ENCODE results near the gene ANXA1. TPM values are rescaled to one million over a fixed set of nuclear protein-coding genes. Genes with fewer than 3 reads are reported as not detected.
A peak's percentile ranks its signal among the peaks of the same experiment; 100 is the strongest.

The ANXA1 gene
- total and polyA plus RNA-seq, 8 donors, result 34.2 to 1,131 (median 126) TPM

DNA sequence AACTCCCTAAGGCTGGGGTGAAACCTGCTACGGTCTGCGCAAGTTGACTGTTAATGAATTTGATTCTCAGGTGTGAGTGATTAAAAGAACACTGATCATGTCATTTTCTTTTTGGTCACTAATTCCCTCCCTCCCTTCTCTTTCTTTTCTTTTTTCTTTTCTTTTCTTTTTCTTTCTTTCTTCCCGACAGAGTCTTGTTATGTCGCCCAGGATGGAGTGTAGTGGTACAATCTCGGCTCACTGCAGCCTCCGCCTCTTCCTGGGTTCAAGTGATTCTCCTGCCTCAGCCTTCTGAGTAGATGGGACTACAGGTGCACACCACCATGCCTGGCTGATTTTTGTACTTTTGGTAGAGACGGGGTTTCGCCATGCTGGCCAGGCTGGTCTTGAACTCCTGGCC lies 2.6 kb downstream of the ANXA1 start:
- TF ChIP-seq EP300 (IDR thresholded peaks at IDR 0.05), result no peak
- TF ChIP-seq, protein P1, sequence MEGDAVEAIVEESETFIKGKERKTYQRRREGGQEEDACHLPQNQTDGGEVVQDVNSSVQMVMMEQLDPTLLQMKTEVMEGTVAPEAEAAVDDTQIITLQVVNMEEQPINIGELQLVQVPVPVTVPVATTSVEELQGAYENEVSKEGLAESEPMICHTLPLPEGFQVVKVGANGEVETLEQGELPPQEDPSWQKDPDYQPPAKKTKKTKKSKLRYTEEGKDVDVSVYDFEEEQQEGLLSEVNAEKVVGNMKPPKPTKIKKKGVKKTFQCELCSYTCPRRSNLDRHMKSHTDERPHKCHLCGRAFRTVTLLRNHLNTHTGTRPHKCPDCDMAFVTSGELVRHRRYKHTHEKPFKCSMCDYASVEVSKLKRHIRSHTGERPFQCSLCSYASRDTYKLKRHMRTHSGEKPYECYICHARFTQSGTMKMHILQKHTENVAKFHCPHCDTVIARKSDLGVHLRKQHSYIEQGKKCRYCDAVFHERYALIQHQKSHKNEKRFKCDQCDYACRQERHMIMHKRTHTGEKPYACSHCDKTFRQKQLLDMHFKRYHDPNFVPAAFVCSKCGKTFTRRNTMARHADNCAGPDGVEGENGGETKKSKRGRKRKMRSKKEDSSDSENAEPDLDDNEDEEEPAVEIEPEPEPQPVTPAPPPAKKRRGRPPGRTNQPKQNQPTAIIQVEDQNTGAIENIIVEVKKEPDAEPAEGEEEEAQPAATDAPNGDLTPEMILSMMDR (IDR thresholded peaks at IDR 0.05), result no peak
- TF ChIP-seq POLR2AphosphoS5 (IDR thresholded peaks at IDR 0.05), result no peak
- no peak for TF ChIP-seq POLR2A (IDR thresholded peaks at IDR 0.05)
- Histone ChIP-seq H3K27me3 (no peaks in the 10 kb centered on the region), H3K9me3 (no peaks in the 10 kb centered on the region), H3K27ac (peak overlapping the region; percentile 13 to 79 (median 69)), H3K4me3 (peak overlapping the region; percentile 21 to 46 (median 40)), H3K4me1 (peaks cover 2 to 74% (median 11%) of the 10 kb centered on the region in 4 donors), H3K36me3 (peaks cover 0 to 10% (median 5%) of the 10 kb centered on the region in 4 donors)
- WGBS, 5 donors, result 78 to 91% (median 81%) methylated on average over 8 of the region's 8 CpGs
- DNase-seq, result no peak
- intact Hi-C loops (cut with DNase I; ENCODE audit: low total_unique reads), result no loop called here

DNA sequence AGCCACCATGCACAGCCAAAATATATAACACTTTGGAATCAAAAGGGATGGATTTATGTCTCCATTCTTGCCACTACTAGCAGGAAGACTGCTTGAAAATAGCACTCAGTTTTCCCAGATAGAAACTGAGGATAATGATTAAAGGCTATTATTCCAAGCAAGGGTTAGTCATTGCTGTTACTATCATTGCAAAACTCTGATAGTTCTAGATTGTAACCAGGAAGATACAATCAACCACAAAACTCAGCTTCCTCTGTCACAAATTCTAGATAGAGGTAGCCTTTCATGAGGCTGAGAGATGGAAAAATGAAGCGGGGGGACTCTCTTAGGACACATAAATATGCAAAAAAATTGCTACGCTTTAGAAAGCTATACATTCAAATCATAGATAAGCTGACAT lies 3.1 kb downstream of the ANXA1 start:
- intact Hi-C loops (cut with DNase I; ENCODE audit: low total_unique reads), result no loop called here
- peak overlapping the region in 4 of 5 donors; percentile 13 to 79 (median 69) for H3K27ac ChIP-seq
- TF ChIP-seq POLR2AphosphoS5 (IDR thresholded peaks at IDR 0.05) (no peak), EP300 (IDR thresholded peaks at IDR 0.05) (no peak)
- TF ChIP-seq, protein P1 (IDR thresholded peaks at IDR 0.05), result no peak
- H3K4me1 ChIP-seq, result peaks cover 2 to 70% (median 7%) of the 10 kb centered on the region in 4 donors
- peak overlapping the region in 3 of 4 donors; percentile 38 to 46 (median 41) for H3K4me3 ChIP-seq
- no peak for DNase-seq
- WGBS, 5 donors, result 67 to 84% (median 78%) methylated on average over 2 of the region's 2 CpGs
- no peaks in the 10 kb centered on the region for H3K27me3 ChIP-seq
- no peaks in the 10 kb centered on the region for H3K9me3 ChIP-seq
- H3K36me3 ChIP-seq, result peaks cover 0 to 14% (median 9%) of the 10 kb centered on the region in 4 donors

DNA sequence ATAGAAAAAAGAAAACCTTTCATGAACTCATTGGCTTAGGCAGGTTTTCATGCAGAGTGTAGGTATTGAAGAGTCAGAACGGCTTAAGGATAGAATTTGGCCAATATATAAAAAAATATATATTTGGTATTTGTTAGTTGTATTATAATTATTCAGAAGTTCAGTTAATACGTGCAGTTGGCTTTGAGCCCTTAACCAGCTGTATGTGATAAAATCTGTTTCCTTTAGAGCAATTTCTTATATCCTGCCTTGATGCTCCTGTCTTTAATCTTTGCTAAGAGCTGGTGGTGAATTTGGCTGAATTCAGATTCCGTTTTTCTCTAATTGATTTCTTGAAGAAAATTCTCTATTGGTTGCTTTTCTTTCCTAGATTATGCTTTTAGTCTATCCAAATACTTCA lies 3.7 kb downstream of the ANXA1 start:
- intact Hi-C loops (cut with DNase I; ENCODE audit: low total_unique reads), result no loop called here
- 45 to 55% (median 51%) methylated on average over 3 of the region's 3 CpGs for WGBS, 5 donors
- DNase-seq, result no peak
- H3K27me3 ChIP-seq, result no peaks in the 10 kb centered on the region
- H3K9me3 ChIP-seq, result no peaks in the 10 kb centered on the region
- H3K36me3 ChIP-seq, result peaks cover 4 to 21% (median 12%) of the 10 kb centered on the region in 4 donors
- peak overlapping the region in 3 of 5 donors; percentile 69 to 79 (median 69) for H3K27ac ChIP-seq
- H3K4me3 ChIP-seq, result peak overlapping the region in 1 of 4 donors; percentile 41
- peaks cover 0 to 63% (median 4%) of the 10 kb centered on the region in 4 donors for H3K4me1 ChIP-seq
- TF ChIP-seq, protein P1 (IDR thresholded peaks at IDR 0.05), result no peak

DNA sequence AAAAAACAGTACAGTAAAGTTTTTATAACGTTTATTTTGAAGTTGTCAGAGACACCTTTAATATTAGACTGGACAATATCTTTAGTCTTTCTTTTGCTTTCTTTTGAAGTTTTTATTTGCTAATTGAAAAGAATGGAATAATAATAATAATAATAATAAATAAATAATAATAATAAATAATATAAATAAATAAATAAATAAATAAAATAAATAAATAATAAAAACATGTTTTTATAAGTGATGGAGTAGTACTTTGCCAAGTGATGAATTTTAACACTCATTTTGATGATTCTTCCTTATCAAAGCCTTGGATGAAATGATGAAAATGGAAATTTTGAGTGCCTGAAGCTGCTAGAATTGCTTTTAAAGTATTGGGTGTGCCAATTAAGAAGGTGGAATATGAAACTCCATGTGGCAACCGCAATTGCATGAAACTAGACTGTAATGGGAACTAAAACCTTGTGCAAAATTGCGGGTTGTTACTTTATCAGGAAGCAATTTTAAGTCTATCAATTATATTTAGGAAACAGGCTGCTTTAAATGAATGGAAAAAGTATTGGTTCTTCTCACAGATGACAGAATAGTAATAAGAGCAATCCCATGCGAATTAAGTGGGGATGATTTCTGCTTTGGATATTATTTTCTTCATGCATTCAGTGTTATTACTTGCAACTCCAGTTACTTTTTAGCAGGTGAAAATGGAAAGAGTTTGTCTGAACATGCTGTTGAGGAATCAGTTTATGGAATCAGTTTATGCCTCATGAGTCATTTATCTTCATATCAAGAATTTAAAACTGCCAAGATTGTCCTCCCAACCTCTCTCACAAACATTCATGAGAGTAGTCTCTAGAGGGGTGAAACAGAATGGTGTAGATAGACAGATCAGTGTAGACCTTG lies 4.6 kb downstream of the ANXA1 start:
- H3K4me1 ChIP-seq, result peaks cover 0 to 55% (median 3%) of the 10 kb centered on the region in 4 donors
- peaks cover 5 to 29% (median 18%) of the 10 kb centered on the region in 4 donors for H3K36me3 ChIP-seq
- WGBS, 5 donors, result 70 to 84% (median 81%) methylated on average over 4 of the region's 4 CpGs
- intact Hi-C loops (cut with DNase I; ENCODE audit: low total_unique reads), result no loop called here
- TF ChIP-seq, protein P1 (IDR thresholded peaks at IDR 0.05), result no peak
- no peak for TF ChIP-seq POLR2A (IDR thresholded peaks at IDR 0.05)
- TF ChIP-seq POLR2AphosphoS5 (IDR thresholded peaks at IDR 0.05), result no peak
- TF ChIP-seq EP300 (IDR thresholded peaks at IDR 0.05), result no peak
- no peaks in the 10 kb centered on the region for H3K27me3 ChIP-seq
- H3K9me3 ChIP-seq, result no peaks in the 10 kb centered on the region
- DNase-seq, result no peak
- no peak overlapping the region for H3K4me3 ChIP-seq
- H3K27ac ChIP-seq, result peak overlapping the region in 1 of 5 donors; percentile 69

All from stomach (tissue), 9 donors.